ENCODE measurements around the gene PROSER2.

Gene PROSER2

GRCh38 chr10:11799736-11800080 is 23.4 kb upstream of the PROSER2 start:
- FAIRE-seq (no peak), DNase-seq (ENCODE audit: insufficient read length, low spot score) (no peak)

- no peak for DNase-seq (ENCODE audit: insufficient read length, low spot score)
- no peak for FAIRE-seq
Observed at GRCh38 chr10:11804336-11804735, 18.8 kb upstream of the PROSER2 start.

- no peak for DNase-seq (ENCODE audit: insufficient read length, low spot score)
- no peak for FAIRE-seq
Observed at GRCh38 chr10:11805792-11806191, 17.4 kb upstream of the PROSER2 start.

- DNase-seq (ENCODE audit: insufficient read length, low spot score) (no peak), FAIRE-seq (no peak)
Observed at GRCh38 chr10:11806706-11807105, 16.4 kb upstream of the PROSER2 start.

GRCh38 chr10:11808808-11809207 is 14.3 kb upstream of the PROSER2 start:
- no peak for FAIRE-seq

GRCh38 chr10:11810313-11810766 is 12.8 kb upstream of the PROSER2 start:
- no peak for FAIRE-seq
- no peak for DNase-seq (ENCODE audit: insufficient read length, low spot score)

More at GRCh38 chr10:11808808-11809207, 14.3 kb upstream of the PROSER2 start:
- DNase-seq (ENCODE audit: insufficient read length, low spot score) = no peak

- no peak for FAIRE-seq
- no peak for DNase-seq (ENCODE audit: insufficient read length, low spot score)
Observed at GRCh38 chr10:11810973-11811372, 12.2 kb upstream of the PROSER2 start.

- FAIRE-seq = no peak
Observed at GRCh38 chr10:11813177-11813576, 10.0 kb upstream of the PROSER2 start.

GRCh38 chr10:11813855-11814567 is 9.1 kb upstream of the PROSER2 start:
- FAIRE-seq (no peak), DNase-seq (ENCODE audit: insufficient read length, low spot score) (no peak)

More at GRCh38 chr10:11813177-11813576, 10.0 kb upstream of the PROSER2 start:
- no peak for DNase-seq (ENCODE audit: insufficient read length, low spot score)

GRCh38 chr10:11819027-11819426 is 4.1 kb upstream of the PROSER2 start:
- no peak for FAIRE-seq

GRCh38 chr10:11822026-11822756 is 965 bp upstream of the PROSER2 start:
- DNase-seq (ENCODE audit: insufficient read length, low spot score) = no peak

More at GRCh38 chr10:11819027-11819426, 4.1 kb upstream of the PROSER2 start:
- DNase-seq (ENCODE audit: insufficient read length, low spot score) = no peak

GRCh38 chr10:11822809-11823121 is 391 bp upstream of the PROSER2 start:
- FAIRE-seq (no peak), DNase-seq (ENCODE audit: insufficient read length, low spot score) (no peak)

More at GRCh38 chr10:11822026-11822756, 965 bp upstream of the PROSER2 start:
- FAIRE-seq = no peak

- no peak for DNase-seq (ENCODE audit: insufficient read length, low spot score)
- FAIRE-seq = no peak
Observed at GRCh38 chr10:11823989-11824346, 812 bp downstream of the PROSER2 start.

GRCh38 chr10:11824376-11824775 is 1.2 kb downstream of the PROSER2 start:
- no peak for DNase-seq (ENCODE audit: insufficient read length, low spot score)
- no peak for FAIRE-seq

GRCh38 chr10:11824825-11825224 is 1.7 kb downstream of the PROSER2 start:
- DNase-seq (ENCODE audit: insufficient read length, low spot score) (no peak), FAIRE-seq (no peak)

GRCh38 chr10:11825796-11826414 is 2.7 kb downstream of the PROSER2 start:
- FAIRE-seq (no peak), DNase-seq (ENCODE audit: insufficient read length, low spot score) (no peak)

GRCh38 chr10:11827006-11827405 is 3.9 kb downstream of the PROSER2 start:
- FAIRE-seq = no peak

GRCh38 chr10:11827414-11827813 is 4.3 kb downstream of the PROSER2 start:
- FAIRE-seq (no peak), DNase-seq (ENCODE audit: insufficient read length, low spot score) (no peak)

More at GRCh38 chr10:11827006-11827405, 3.9 kb downstream of the PROSER2 start:
- DNase-seq (ENCODE audit: insufficient read length, low spot score) = no peak

GRCh38 chr10:11828682-11829284 is 5.6 kb downstream of the PROSER2 start:
- FAIRE-seq (no peak), DNase-seq (ENCODE audit: insufficient read length, low spot score) (no peak)

GRCh38 chr10:11830836-11831519 is 7.8 kb downstream of the PROSER2 start:
- DNase-seq (ENCODE audit: insufficient read length, low spot score) = no peak
- no peak for FAIRE-seq

GRCh38 chr10:11831520-11831951 is 8.4 kb downstream of the PROSER2 start:
- DNase-seq (ENCODE audit: insufficient read length, low spot score) = no peak
- FAIRE-seq = no peak
